HG02571 (cell line): ENCODE results near the gene ST6GALNAC1.
"Not testable (repeated sequence)": the region's sequence is repeated elsewhere in the genome, so short reads cannot be mapped to it uniquely, and the experiment has no call there.

Experiments used
- ATAC-seq: cut with Tn5 transposase; IDR thresholded peaks from one replicate; pipeline ENCODE4 v1.9.1; 2021; ENCODE audit warnings: mild to moderate bottlenecking, moderate library complexity; ENCODE audit not compliant: unreplicated experiment

The ST6GALNAC1 gene

DNA sequence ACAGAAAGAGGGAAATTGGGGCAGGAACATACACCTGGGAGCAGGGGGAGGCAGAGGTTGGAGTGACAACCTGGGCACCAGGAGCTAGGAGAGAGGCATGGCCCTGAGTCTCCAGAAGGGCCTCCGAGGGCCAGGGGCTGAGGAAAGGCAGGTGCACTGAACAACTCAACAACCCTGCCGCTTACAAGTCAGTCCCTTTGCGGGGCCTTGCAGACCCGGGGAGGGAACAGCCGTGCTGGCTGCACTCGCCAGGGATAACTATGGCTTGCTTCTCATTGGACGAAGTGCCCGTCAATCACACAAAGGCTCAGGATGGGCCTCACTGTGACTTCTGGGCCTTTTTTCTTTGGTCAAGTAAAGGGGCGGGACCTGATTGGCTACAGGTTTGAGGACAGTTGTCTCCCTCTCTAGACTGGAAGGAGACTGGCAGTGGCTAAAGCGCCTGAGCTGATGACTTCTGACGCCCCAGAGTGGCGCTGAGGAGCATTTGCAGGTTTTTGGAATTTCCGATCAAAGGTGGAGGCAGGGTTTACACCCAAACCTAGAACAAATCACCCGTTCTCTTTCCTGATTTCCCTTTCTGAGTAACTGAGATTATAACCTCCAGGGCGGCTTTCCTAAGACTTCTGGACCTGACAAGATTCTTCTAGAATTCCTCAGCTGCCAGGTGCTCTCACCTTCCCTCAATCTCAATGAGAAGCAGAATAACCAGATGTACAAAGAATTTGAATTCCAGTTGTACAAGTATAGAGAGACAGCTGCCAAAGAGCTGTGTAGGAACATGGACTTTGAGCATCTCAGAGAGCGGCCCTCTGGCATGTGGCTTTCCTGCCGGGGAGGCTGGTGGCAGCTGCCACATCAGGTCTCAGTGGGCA lies 30.3 kb downstream of the ST6GALNAC1 start:
- no peak for ATAC-seq

- no peak for ATAC-seq
Observed at GRCh38 chr17:76612465-76612864, 31.1 kb downstream of the ST6GALNAC1 start.

DNA sequence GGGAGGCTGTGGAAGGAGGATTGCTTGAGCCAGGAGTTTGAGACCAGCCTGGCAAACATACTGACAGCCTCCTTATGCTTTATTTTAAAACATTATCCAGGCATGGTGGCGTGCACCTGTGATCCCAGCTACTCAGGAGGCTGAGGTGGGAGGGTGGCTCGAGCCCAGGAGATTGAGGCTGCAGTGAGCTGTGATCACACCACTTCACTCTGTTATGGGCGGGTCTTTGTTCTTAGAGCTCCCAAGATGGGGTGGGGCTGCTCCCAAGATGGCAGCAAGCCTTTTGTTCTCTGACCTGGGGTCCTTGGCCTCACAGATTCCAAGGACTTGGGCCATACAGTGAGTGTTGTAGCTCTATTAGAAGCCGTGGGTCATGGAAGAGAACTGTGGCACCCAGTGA lies 31.8 kb downstream of the ST6GALNAC1 start:
- no peak for ATAC-seq

DNA sequence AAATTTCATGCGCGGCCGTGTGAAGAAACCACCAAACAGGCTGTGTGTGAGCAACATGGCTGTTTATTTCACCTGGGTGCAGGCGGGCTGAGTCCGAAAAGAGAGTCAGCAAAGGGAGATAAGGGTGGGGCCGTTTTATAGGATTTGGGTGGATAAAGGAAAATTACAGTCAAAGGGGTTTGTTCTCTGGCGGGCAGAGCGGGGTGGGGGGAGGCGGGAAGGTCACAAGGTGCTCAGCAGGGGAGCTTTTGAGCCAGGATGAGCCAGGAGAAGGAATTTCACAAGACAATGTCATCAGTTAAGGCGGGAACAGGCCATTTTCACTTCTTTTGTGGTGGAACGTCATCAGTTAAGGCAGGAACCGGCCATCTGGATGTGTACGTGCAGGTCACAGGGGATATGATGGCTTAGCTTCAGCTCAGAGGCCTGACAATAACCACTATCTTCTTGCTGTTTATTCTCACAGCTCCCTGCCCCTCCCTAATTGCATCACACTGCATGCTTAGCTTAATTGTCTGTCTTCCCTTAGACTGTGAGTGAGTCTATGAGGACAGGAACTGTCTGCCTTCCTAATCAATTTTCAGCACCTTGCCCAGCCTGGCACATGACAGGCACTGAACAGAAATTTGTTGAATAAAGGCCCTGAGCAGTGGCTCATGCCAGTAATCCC lies 32.3 kb downstream of the ST6GALNAC1 start:
- not testable (repeated sequence) for ATAC-seq

DNA sequence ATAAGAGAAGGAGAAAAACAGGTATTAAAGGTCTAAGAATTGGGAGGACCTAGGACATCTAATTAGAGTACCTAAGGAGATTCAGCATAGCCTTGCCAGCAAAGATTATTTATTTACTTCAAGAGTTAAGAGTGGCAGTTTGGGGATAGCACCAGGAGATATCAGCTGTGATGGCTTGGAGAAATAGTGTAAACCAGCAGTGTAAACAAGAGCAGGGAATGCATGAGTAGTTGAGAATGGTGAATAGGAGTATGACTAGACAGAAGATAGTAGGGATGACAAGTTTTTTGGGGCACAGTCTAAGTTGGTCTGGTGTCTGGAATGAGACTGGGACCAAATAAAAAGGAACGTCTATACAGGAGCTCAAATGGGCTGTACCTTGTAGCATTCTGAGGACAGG lies 36.9 kb downstream of the ST6GALNAC1 start:
- ATAC-seq = not testable (repeated sequence)

DNA sequence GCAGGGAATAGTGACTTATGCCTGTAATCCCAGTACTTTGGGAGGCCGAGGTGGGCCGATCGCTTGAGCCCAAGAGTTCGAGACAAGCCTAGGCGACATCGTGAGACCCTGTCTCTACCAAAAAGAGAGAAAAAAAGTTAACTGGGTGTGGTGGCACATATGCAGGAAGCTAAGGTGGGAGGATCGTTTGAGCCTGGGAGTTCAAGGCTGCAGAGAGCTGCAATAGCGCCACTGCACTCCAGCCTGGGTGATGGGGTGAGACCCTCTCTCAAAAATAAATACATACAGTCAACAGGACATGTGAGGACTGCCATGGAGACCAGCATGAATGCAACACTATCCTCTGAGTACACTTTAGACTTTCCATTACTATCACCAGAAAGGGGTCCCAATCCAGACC lies 42.5 kb downstream of the ST6GALNAC1 start:
- ATAC-seq = no peak

GRCh38 chr17:76599694-76600460 lies 43.7 kb downstream of the ST6GALNAC1 start:
- no peak for ATAC-seq

- no peak for ATAC-seq
Observed at GRCh38 chr17:76598004-76598439, 45.5 kb downstream of the ST6GALNAC1 start.

DNA sequence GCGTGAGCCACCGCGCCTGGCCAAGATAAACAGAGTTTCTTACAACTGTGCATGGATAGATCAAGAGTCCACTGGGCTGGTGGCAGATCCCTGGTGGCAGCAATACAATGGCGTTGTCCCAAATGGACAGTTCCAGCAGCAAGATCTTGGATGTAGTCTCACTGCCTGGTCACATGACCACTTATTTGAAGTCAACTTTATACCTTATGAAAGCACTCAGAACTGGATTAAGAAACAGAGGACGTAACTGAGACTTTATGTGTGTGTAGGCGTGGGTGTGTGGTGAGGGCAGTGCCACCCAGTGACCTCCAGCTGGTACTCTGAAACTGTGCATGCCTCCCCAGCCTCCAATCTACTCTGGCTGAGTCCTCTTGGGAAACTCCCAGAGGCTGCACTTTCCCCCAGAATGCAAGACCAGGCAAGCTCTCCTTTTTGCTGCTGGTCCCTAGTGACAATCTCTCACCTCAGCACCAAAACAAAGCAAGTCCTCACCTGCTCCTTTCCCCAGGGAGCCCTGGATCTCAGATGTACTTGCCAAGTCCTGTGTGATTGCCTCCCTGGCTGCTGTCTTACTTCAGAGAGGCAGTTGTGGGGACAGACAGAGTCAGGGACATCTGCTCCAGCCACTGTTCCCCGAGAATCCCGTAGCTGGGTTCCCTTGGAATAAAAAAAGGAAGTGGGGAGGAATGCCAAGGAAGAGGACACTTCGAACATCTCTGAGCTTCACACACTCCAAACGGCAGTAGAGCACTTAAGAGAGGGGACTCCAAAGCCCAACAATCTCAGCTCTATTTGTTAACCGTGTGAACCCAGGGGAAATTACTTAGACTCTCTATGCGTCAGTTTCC lies 46.2 kb downstream of the ST6GALNAC1 start:
- no peak for ATAC-seq

DNA sequence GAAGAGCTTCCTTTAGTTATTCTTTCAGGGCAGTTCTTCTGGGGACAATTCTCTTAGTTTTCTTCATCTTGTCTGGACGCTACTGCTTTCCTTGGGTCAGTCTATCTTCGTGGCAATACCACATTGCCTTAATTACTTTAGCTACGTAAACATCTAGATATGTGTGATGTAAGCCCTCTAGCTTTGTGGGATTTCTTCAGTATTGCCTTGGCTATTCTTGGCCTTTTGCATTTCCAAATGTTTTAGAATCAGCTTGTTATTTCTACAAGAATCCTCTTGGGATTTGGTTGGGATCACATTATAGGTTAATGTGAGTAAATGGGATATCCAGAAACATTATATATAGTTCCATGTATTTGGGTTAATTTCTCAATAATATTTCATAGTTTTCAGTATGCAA lies 48.9 kb downstream of the ST6GALNAC1 start:
- ATAC-seq = no peak

GRCh38 chr17:76593959-76594358 lies 49.6 kb downstream of the ST6GALNAC1 start:
- ATAC-seq = no peak

- no peak for ATAC-seq
Observed at GRCh38 chr17:76593384-76593826, 50.2 kb downstream of the ST6GALNAC1 start.

GRCh38 chr17:76588182-76588581 lies 55.4 kb downstream of the ST6GALNAC1 start:
- no peak for ATAC-seq

GRCh38 chr17:76586741-76587487 lies 56.6 kb downstream of the ST6GALNAC1 start:
- ATAC-seq = no peak

DNA sequence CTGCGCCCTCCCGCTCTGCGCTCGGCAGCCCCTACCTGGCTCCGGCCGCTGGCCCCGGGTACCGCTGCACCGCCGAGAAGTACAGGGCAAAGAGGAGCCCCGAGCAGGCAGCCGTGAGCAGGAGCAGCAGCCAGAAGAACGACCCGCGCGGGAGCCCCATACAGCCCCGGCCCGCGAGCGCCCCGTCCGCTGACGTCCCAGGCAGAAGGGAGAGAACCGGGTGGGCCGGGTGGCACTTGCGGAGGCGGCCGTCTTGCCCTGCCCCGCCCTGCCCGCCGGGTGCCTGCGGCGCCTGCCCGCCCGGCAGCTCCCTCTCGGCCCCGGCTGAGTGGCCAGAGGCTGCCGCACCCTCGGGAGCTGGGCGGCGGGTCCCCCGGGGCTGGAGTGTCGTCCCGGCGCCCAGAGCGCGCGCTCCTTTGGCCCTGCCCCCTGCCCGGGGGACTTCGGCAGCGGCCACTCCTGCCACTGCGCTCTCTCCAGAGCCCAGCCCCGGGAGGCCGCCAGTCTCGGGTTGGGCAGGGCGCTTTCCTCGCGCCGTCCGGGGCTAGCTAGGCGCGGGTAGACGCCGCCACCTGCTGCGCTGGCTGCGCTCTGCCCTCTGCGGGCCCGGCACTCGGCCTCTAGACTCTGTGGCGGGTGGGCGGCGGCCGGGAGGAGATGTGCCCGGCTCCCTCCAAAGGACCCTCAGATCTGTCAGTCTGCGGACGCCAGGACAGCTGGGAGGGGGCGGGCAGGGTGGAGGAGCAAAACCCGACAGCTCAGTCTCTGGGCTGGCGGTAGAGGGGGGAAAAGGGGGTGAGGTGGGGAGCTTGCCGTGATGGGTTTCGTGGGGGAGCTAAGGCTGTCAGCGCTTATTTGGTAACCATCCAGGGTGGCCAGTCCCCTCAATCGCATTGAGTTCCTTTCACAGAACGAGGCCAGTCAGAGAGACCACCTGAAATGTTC lies 57.6 kb downstream of the ST6GALNAC1 start, which contains the start of gene ST6GALNAC2:
Gene ST6GALNAC2 (minus strand): TSS at position 212 of the 945 bp plus-strand sequence. CDS start 52 bp downstream, at position 160.
- ATAC-seq = no peak

GRCh38 chr17:76585033-76585648 lies 58.4 kb downstream of the ST6GALNAC1 start:
- no peak for ATAC-seq

DNA sequence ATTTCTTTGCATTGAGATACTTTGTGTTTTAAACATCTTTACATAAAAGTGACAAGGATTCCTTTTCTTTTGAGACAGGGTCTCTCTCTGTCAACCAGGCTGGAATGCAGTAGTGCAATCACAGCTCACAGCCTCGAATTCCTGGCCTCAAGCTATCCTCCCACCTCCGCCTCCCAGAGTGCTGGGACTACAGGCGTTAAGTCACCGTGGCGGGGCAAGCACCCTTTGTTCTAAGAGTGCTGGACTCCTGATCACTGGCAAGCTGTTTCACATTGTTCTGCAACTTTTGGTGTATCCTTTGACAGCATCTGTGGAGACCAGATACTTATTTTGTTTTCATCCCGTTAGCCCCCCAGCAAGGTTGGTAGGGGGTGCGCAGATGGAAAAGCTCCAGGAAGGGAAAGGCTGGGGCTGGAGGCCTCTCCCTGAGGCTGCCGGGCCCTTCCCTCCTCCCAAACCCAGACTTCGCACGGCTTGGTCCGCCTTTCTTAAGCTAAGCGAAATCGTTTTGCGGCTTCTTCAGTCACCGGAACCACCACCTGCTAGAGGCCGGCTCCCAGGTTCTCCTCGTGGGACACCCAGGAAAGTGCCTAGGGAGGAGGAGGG lies 59.0 kb downstream of the ST6GALNAC1 start:
- no peak for ATAC-seq

DNA sequence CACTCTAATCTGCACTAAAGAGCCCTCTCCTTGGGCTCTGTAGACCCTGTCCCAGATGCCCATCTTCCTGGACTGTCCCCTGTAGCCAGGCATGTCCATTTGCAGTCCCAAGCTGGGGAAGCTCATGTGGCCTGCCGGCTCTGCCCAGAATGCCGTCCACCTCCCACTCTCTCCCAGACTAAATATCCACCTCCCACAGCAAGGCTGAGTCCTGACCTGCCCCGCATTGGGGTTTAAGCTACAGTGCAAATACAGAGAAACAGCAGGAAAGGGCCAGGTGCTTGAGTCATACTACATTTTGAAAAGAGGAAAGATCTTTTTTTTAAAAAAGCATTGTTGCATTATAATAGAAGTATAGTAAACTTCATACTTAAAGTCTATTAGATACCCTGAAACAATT lies 60.9 kb downstream of the ST6GALNAC1 start:
- no peak for ATAC-seq
